H1 (cell line): Measurements from ENCODE around the gene DDIAS. TPM values are rescaled to one million over a fixed set of nuclear protein-coding genes. Genes with fewer than 3 reads are reported as not detected.

ENCODE experiments used
- CTCF ChIA-PET: fragments of 300-600 bp; sonication (Branson Sonifier 250); formaldehyde crosslinking; loops from one replicate; lab custom pipeline; 2021; ENCODE audit not compliant: partially characterized antibody; lab: Charles Lee
- POLR2A ChIA-PET: fragments of 300-600 bp; sonication (Branson Sonifier 250); formaldehyde crosslinking; loops from one replicate; lab custom pipeline; 2021; ENCODE audit warnings: inconsistent platforms; ENCODE audit not compliant: partially characterized antibody; lab: Charles Lee
- DNase-seq, 2 experiments: peaks; one replicate each; pipeline versions ENCODE4 v3.0.0 to v3.0.0-alpha.2; 2010 to 2022; ENCODE audit warnings: low spot score in 2 of 2, low read depth in 1 of 2, mixed read lengths in 1 of 2
- FAIRE-seq: peaks from 2 replicates; lab custom pipeline; 2011; peaks lifted over from hg19 to GRCh38; lab: Jason Lieb, UNC
- H2AFZ ChIP-seq: 2 replicates; pipeline ENCODE4 v1.8.1; 2012; ENCODE audit warnings: low read length, inconsistent platforms
- H2AK5ac ChIP-seq: 2 replicates; pipeline ENCODE4 v1.6.1; 2013; ENCODE audit warnings: low read depth, low read length
- H2BK120ac ChIP-seq: replicated peaks from 2 replicates; pipeline ENCODE3; 2013; ENCODE audit warnings: low read depth, low read length, inconsistent platforms
- H2BK12ac ChIP-seq: 2 replicates; pipeline ENCODE4 v1.6.1; 2013; ENCODE audit warnings: low read depth, low read length
- H2BK15ac ChIP-seq: 2 replicates; pipeline ENCODE4 v1.6.1; 2013; ENCODE audit warnings: low read length
- H2BK20ac ChIP-seq: 2 replicates; pipeline ENCODE4 v1.6.1; 2013; ENCODE audit warnings: low read length
- H2BK5ac ChIP-seq: 2 replicates; pipeline ENCODE4 v1.6.1; 2013; ENCODE audit warnings: low read depth, low read length
- H3K14ac ChIP-seq: 2 replicates; pipeline ENCODE4 v1.6.1; 2013; ENCODE audit warnings: inconsistent platforms; ENCODE audit not compliant: insufficient read length
- H3K18ac ChIP-seq: 2 replicates; pipeline ENCODE4 v1.6.1; 2013; ENCODE audit warnings: low read length; ENCODE audit errors: extremely low read depth
- H3K23ac ChIP-seq: 2 replicates; pipeline ENCODE4 v1.6.1; 2013; ENCODE audit warnings: inconsistent platforms; ENCODE audit not compliant: insufficient read length
- H3K23me2 ChIP-seq: 2 replicates; pipeline ENCODE4 v1.6.1; 2013; ENCODE audit warnings: low read depth, low read length
- H3K27ac ChIP-seq: 2 replicates; pipeline ENCODE4 v1.6.1; 2011; ENCODE audit warnings: low read depth, low read length, inconsistent platforms
- H3K27me3 ChIP-seq, 4 experiments: replicated peaks in 1 of 4; 1 replicate in 1 of 4; 2 replicates in 3 of 4; pipeline versions ENCODE4 v1.6.1 to v1.8.1; 2011 to 2013; ENCODE audit warnings: low read length in 3 of 4, mild to moderate bottlenecking in 3 of 4, inconsistent platforms in 2 of 4, mixed read lengths in 2 of 4, moderate library complexity in 1 of 4; ENCODE audit not compliant: control insufficient read depth in 3 of 4, insufficient read depth in 3 of 4; ENCODE audit errors: extremely low read depth in 1 of 4
- H3K36me3 ChIP-seq, 4 experiments: 2 replicates each; pipeline versions ENCODE4 v1.6.1 to v1.8.1; 2011 to 2013; ENCODE audit warnings: mild to moderate bottlenecking in 4 of 4, low read length in 3 of 4, moderate library complexity in 2 of 4, control low read depth in 1 of 4, inconsistent platforms in 1 of 4; ENCODE audit not compliant: insufficient read depth in 4 of 4, control insufficient read depth in 2 of 4
- H3K4ac ChIP-seq: replicated peaks from 2 replicates; pipeline ENCODE3; 2013; ENCODE audit warnings: low read length, low read depth, mixed read lengths, inconsistent platforms; ENCODE audit not compliant: insufficient read length
- H3K4me1 ChIP-seq, 4 experiments: replicated peaks in 1 of 4; 1 replicate in 1 of 4; 2 replicates in 3 of 4; pipeline versions ENCODE4 v1.6.1 to v1.8.1; 2011 to 2013; ENCODE audit warnings: low read length in 3 of 4, inconsistent platforms in 2 of 4, mixed read lengths in 1 of 4; ENCODE audit not compliant: insufficient read depth in 4 of 4, control insufficient read depth in 3 of 4
- H3K4me2 ChIP-seq, 2 experiments: 2 replicates each; pipeline versions ENCODE4 v1.6.1 to v1.8.1; 2011 to 2013; ENCODE audit warnings: low read depth in 2 of 2, low read length in 2 of 2, control low read depth in 1 of 2, inconsistent platforms in 1 of 2, mild to moderate bottlenecking in 1 of 2; ENCODE audit not compliant: insufficient read depth in 1 of 2
- H3K4me3 ChIP-seq, 4 experiments: fragments of 200-600, 300-600 bp in 1 of 4; sonication (generic), shearing (Covaris generic), sonication (Bioruptor Twin) in 1 of 4; 2 replicates each; pipeline versions ENCODE4 v1.5.1 to v1.8.1; 2011 to 2016; ENCODE audit warnings: low read length in 4 of 4, low read depth in 3 of 4, control low read depth in 2 of 4, inconsistent platforms in 2 of 4, mild to moderate bottlenecking in 2 of 4, mixed read lengths in 1 of 4, moderate library complexity in 1 of 4; ENCODE audit not compliant: insufficient read depth in 2 of 4; ENCODE audit errors: extremely low read depth in 1 of 4
- H3K56ac ChIP-seq: replicated peaks from 2 replicates; pipeline ENCODE3; 2013; ENCODE audit warnings: low read depth, mild to moderate bottlenecking, mixed read lengths, low read length, inconsistent platforms; ENCODE audit not compliant: insufficient read length
- H3K79me1 ChIP-seq: 2 replicates; pipeline ENCODE4 v1.6.1; 2013; ENCODE audit warnings: low read depth, low read length, control low read depth
- H3K79me2 ChIP-seq, 2 experiments: 2 replicates each; pipeline versions ENCODE4 v1.6.1 to v1.8.1; 2012 to 2013; ENCODE audit warnings: low read length in 2 of 2, mild to moderate bottlenecking in 2 of 2, inconsistent platforms in 1 of 2; ENCODE audit not compliant: insufficient read depth in 2 of 2, control insufficient read depth in 1 of 2
- H3K9ac ChIP-seq, 4 experiments: replicated peaks in 1 of 4; 1 replicate in 1 of 4; 2 replicates in 3 of 4; pipeline versions ENCODE4 v1.6.1 to v1.8.1; 2011 to 2013; ENCODE audit warnings: low read depth in 3 of 4, low read length in 3 of 4, control low read depth in 2 of 4, mild to moderate bottlenecking in 2 of 4, moderate library complexity in 2 of 4, inconsistent platforms in 1 of 4; ENCODE audit errors: extremely low read depth in 1 of 4
- H3K9me3 ChIP-seq, 2 experiments: 2 replicates each; pipeline versions ENCODE4 v1.6.1 to v1.8.1; 2012 to 2013; ENCODE audit warnings: mild to moderate bottlenecking in 2 of 2, moderate library complexity in 2 of 2, control low read depth in 1 of 2, inconsistent platforms in 1 of 2, low read depth in 1 of 2, low read length in 1 of 2, mixed read lengths in 1 of 2; ENCODE audit not compliant: insufficient read depth in 2 of 2
- H4K20me1 ChIP-seq, 2 experiments: replicated peaks in 1 of 2; 2 replicates each; pipeline versions ENCODE3 to v1.8.1; 2011 to 2013; ENCODE audit warnings: inconsistent platforms in 2 of 2, low read length in 2 of 2, mild to moderate bottlenecking in 1 of 2; ENCODE audit not compliant: insufficient read depth in 2 of 2, control insufficient read depth in 1 of 2
- H4K5ac ChIP-seq: 2 replicates; pipeline ENCODE4 v1.6.1; 2013; ENCODE audit warnings: low read length, low read depth, mixed read lengths, inconsistent platforms; ENCODE audit not compliant: insufficient read length
- H4K8ac ChIP-seq: 2 replicates; pipeline ENCODE4 v1.8.0; 2013; ENCODE audit warnings: mild to moderate bottlenecking, moderate library complexity, low read length, inconsistent platforms; ENCODE audit not compliant: insufficient read depth; ENCODE audit errors: extremely low read depth
- H4K91ac ChIP-seq: replicated peaks from 2 replicates; pipeline ENCODE3; 2013; ENCODE audit warnings: low read length, mixed read lengths, inconsistent platforms; ENCODE audit not compliant: insufficient read length
- ATF3 ChIP-seq: IDR thresholded peaks from 2 replicates; pipeline ENCODE4 v1.6.1; 2011; ENCODE audit warnings: low read depth, mild to moderate bottlenecking, low read length; ENCODE audit not compliant: insufficient read depth
- CEBPB ChIP-seq: IDR thresholded peaks from 2 replicates; pipeline ENCODE4 v1.6.1; 2012; ENCODE audit warnings: low read depth, low read length
- CREB1 ChIP-seq: IDR thresholded peaks from 2 replicates; pipeline ENCODE4 v1.6.1; 2012; ENCODE audit warnings: inconsistent platforms
- HDAC6 ChIP-seq: IDR thresholded peaks from one replicate; pipeline ENCODE4 v1.7.1; 2012; ENCODE audit warnings: low read depth, mild to moderate bottlenecking, inconsistent platforms, low read length, moderate library complexity
- NRF1 ChIP-seq: IDR thresholded peaks from 2 replicates; pipeline ENCODE4 v1.6.1; 2011; ENCODE audit warnings: mild to moderate bottlenecking, low read depth, low read length, improper control_type of control experiment
- SRF ChIP-seq: IDR thresholded peaks from 2 replicates; pipeline ENCODE4 v1.6.1; 2011; ENCODE audit warnings: mild to moderate bottlenecking, low read depth, low read length, moderate library complexity
- TAF1 ChIP-seq: IDR thresholded peaks from 2 replicates; pipeline ENCODE4 v1.6.1; 2011; ENCODE audit warnings: mild to moderate bottlenecking, low read depth, low read length
- TAF7 ChIP-seq: optimal IDR thresholded peaks from 2 replicates; pipeline ENCODE3; 2011; ENCODE audit warnings: low read depth, mild to moderate bottlenecking, inconsistent platforms, low read length, moderate library complexity, borderline replicate concordance
- WGBS, 2 experiments: shearing (Covaris generic) in 1 of 2; methylation state at CpG; one replicate each; pipeline versions ENCODE4 v1.1.6 to v1.1.7; 2013 to 2015; ENCODE audit warnings: low lambda C conversion rate in 2 of 2, mixed read lengths in 2 of 2, inconsistent platforms in 1 of 2, low coverage in 1 of 2, missing lambda C conversion rate in 1 of 2; ENCODE audit not compliant: insufficient replicate concordance in 2 of 2, insufficient coverage in 1 of 2, insufficient read length in 1 of 2; ENCODE audit errors: extremely low coverage in 1 of 2, missing lambda C conversion rate in 1 of 2; 5-methylcytosine and 5-hydroxymethylcytosine counted together
- polyA plus RNA-seq, 7 experiments: library from polyadenylated mRNA; depleted of rRNA in 3 of 7; stranded (reverse) in 5 of 7; unstranded in 2 of 7; fragments of >200 nt in 5 of 7; fragments of 200-250 nt in 2 of 7; gene quantifications; 1 replicate in 5 of 7; 2 replicates in 1 of 7; 4 replicates in 1 of 7; pipeline versions ENCODE4 v1.2.1 to v1.2.3, GENCODE V29; 2011 to 2013; ENCODE audit warnings: missing spikeins in 2 of 7, mixed read lengths in 2 of 7
- total RNA-seq: library from RNA; stranded (reverse); fragmentation: NEBNext Ultra II Directional; extraction: Animal tissue kit (Norgen Biotek cat#: 25700); gene quantifications from 2 replicates; pipeline ENCODE4 v1.2.1, GENCODE V29; 2021

The DDIAS gene
- total and polyA plus RNA-seq, 2 of the 8 experiments (the other 6 are each of a cell fraction or from before 2014, with no cell fraction given), result 11.6 to 25.7 TPM

- H3K9ac ChIP-seq, result no peak overlapping the region
- POLR2A ChIA-PET, result no interaction called here
- H3K23ac ChIP-seq, result no peak overlapping the region
- H2BK20ac ChIP-seq, result no peak overlapping the region
- no peak overlapping the region for H2BK5ac ChIP-seq
- H4K91ac ChIP-seq, result no peak overlapping the region
- H3K27ac ChIP-seq, result no peak overlapping the region
- H4K20me1 ChIP-seq, result peaks cover 0 to 2% of the 10 kb centered on the region in 2 experiments
- DNase-seq (no peak), FAIRE-seq (no peak)
- H3K56ac ChIP-seq, result no peak overlapping the region
- no peak overlapping the region for H2BK12ac ChIP-seq
- no peak overlapping the region for H2BK120ac ChIP-seq
- no peaks in the 10 kb centered on the region for H3K27me3 ChIP-seq
- no peaks in the 10 kb centered on the region for H3K79me1 ChIP-seq
- no peaks in the 10 kb centered on the region for H3K79me2 ChIP-seq
- no peaks in the 10 kb centered on the region for H3K4me1 ChIP-seq
- H3K4ac ChIP-seq, result no peak overlapping the region
- CTCF ChIA-PET, result interaction anchor here (0.8 to 2.2 kb wide), 4 partner anchors 16 to 23 kb away, joined by 3 to 11 read pairs (median 3); no protein-coding TSS in a partner anchor
- no peak overlapping the region for H3K4me3 ChIP-seq
- H4K5ac ChIP-seq, result no peak overlapping the region
- no peak overlapping the region for H2AK5ac ChIP-seq
- no peak overlapping the region for H2AFZ ChIP-seq
- 89% methylated on average over 3 of the region's 3 CpGs; no CpG with 5 or more reads in 1 of the 2 experiments for WGBS, 2 experiments
- H3K9me3 ChIP-seq, result peaks cover 8 to 24% of the 10 kb centered on the region in 2 experiments
- H3K23me2 ChIP-seq, result no peaks in the 10 kb centered on the region
- H2BK15ac ChIP-seq, result no peak overlapping the region
- H3K18ac ChIP-seq, result no peak overlapping the region
- H3K36me3 ChIP-seq, result peaks cover 0 to 9% (median 3%) of the 10 kb centered on the region in 4 experiments; a peak in 2 of 8 replicates
- no peak overlapping the region for H3K14ac ChIP-seq
- no peak overlapping the region for H4K8ac ChIP-seq
- H3K4me2 ChIP-seq, result no peak overlapping the region
- TF ChIP-seq TAF1 (no peak), CEBPB (no peak), CREB1 (no peak), NRF1 (no peak), SRF (no peak), ATF3 (no peak), TAF7 (no peak), HDAC6 (no peak)
Observed at GRCh38 chr11:82883853-82884252, 17.7 kb upstream of the DDIAS start.
